K562 (cell line): Measurements from ENCODE around the gene STXBP4. TPM values are rescaled to one million over a fixed set of nuclear protein-coding genes. Genes with fewer than 3 reads are reported as not detected.

Source experiments
- ATAC-seq: fragments of 200-7000 bp; cut with Tn5 transposase; 3 replicates; pipeline ENCODE4 v1.9.1; 2020; ENCODE audit warnings: moderate library complexity
- BruUV-seq: library from RNA; stranded (reverse); fragments of 400-500 nt; replicated peaks from 2 replicates; lab custom pipeline; 2021; lab: Mats Ljungman, UMichigan
- CTCF ChIA-PET: fragments of 300-600 bp; formaldehyde crosslinking; extraction: SDS; loops from one replicate; lab custom pipeline; 2021; ENCODE audit warnings: low intra/inter-chr PET ratio; lab: Yijun Ruan, JAX
- POLR2A ChIA-PET: fragments of 300-600, 350-650 bp; sonication (Branson Sonifier 250); formaldehyde crosslinking; extraction: SDS; loops from one replicate; lab custom pipeline; 2021; ENCODE audit warnings: antibody characterized with exemption, inconsistent platforms; lab: Yijun Ruan, JAX
- DNase-seq, 4 experiments: peaks; one replicate each; pipeline versions ENCODE4 v3.0.0 to v3.0.0-alpha.2; 2011 to 2018; ENCODE audit warnings: low spot score in 3 of 4, mixed read lengths in 3 of 4; ENCODE audit errors: extremely low read depth in 1 of 4
- FAIRE-seq: peaks from 2 replicates; lab custom pipeline; 2011; peaks lifted over from hg19 to GRCh38; lab: Jason Lieb, UNC
- H2AFZ ChIP-seq: 2 replicates; pipeline ENCODE4 v1.6.0; 2011; ENCODE audit warnings: low read depth, low read length, control low read depth, inconsistent platforms
- H3K27ac ChIP-seq: fragments of 200-600 bp; 3 replicates; pipeline ENCODE4 v1.8.0; 2011; ENCODE audit warnings: low read depth, mild to moderate bottlenecking, control low read depth, inconsistent platforms, low read length, moderate library complexity, mixed read lengths; ENCODE audit errors: extremely low read depth
- H3K27me3 ChIP-seq, 2 experiments: fragments of 300-600 bp in 1 of 2; 2 replicates in 1 of 2; 3 replicates in 1 of 2; pipeline versions ENCODE4 v1.6.0 to v1.8.0; 2011; ENCODE audit warnings: inconsistent platforms in 2 of 2, low read length in 2 of 2, mild to moderate bottlenecking in 1 of 2, mixed read lengths in 1 of 2, moderate library complexity in 1 of 2; ENCODE audit not compliant: control insufficient read depth in 2 of 2, insufficient read depth in 2 of 2
- H3K36me3 ChIP-seq: fragments of 300-600 bp; 3 replicates; pipeline ENCODE4 v1.8.0; 2011; ENCODE audit warnings: mild to moderate bottlenecking, low read length, inconsistent platforms; ENCODE audit not compliant: control insufficient read depth, insufficient read depth
- H3K4me1 ChIP-seq, 2 experiments: fragments of 200-600 bp in 1 of 2; replicated peaks in 1 of 2; 2 replicates in 1 of 2; 3 replicates in 1 of 2; pipeline versions ENCODE4 v1.5.1 to v1.8.0; 2011; ENCODE audit warnings: inconsistent platforms in 2 of 2, low read length in 2 of 2, mild to moderate bottlenecking in 1 of 2, mixed read lengths in 1 of 2, moderate library complexity in 1 of 2; ENCODE audit not compliant: control insufficient read depth in 2 of 2, insufficient read depth in 2 of 2
- H3K4me2 ChIP-seq: 2 replicates; pipeline ENCODE4 v1.6.1; 2011; ENCODE audit warnings: low read length, control low read depth, inconsistent platforms, mixed read lengths; ENCODE audit not compliant: insufficient read depth
- H3K4me3 ChIP-seq: fragments of 200-600 bp; sonication (generic), shearing (Covaris generic); 2 replicates; pipeline ENCODE4 v1.5.1; 2016; ENCODE audit warnings: control low read depth, inconsistent platforms
- H3K79me2 ChIP-seq: fragments of 200-600 bp; 3 replicates; pipeline ENCODE4 v1.8.0; 2011; ENCODE audit warnings: low read length, inconsistent platforms; ENCODE audit not compliant: control insufficient read depth, insufficient read depth
- H3K9ac ChIP-seq, 2 experiments: 2 replicates each; pipeline versions ENCODE4 v1.6.0 to v1.6.1; 2011; ENCODE audit warnings: low read depth in 2 of 2, low read length in 2 of 2, control low read depth in 1 of 2, inconsistent platforms in 1 of 2, mild to moderate bottlenecking in 1 of 2, mixed read lengths in 1 of 2; ENCODE audit not compliant: insufficient read depth in 1 of 2
- H3K9me1 ChIP-seq: one replicate; pipeline ENCODE4 v1.6.0; 2011; ENCODE audit warnings: inconsistent platforms, mild to moderate bottlenecking, low read length, moderate library complexity; ENCODE audit not compliant: control insufficient read depth, insufficient read depth
- H3K9me3 ChIP-seq: replicated peaks from 2 replicates; pipeline ENCODE4 v1.5.1; 2011; ENCODE audit warnings: low read depth, low read length, inconsistent platforms; ENCODE audit not compliant: control insufficient read depth, insufficient read depth
- H4K20me1 ChIP-seq: replicated peaks from 2 replicates; pipeline ENCODE4 v1.6.1; 2011; ENCODE audit warnings: low read length, inconsistent platforms, mixed read lengths; ENCODE audit not compliant: control insufficient read depth, insufficient read depth
- BACH1 ChIP-seq: fragments of 200-800 bp; sonication (Bioruptor generic); IDR thresholded peaks from 2 replicates; pipeline ENCODE4 v1.6.1; 2016; ENCODE audit warnings: missing genetic modification characterization, missing compliant biosample characterization
- CBX5 ChIP-seq: IDR thresholded peaks from 2 replicates; pipeline ENCODE4 v1.6.1; 2014; ENCODE audit warnings: low read depth, borderline replicate concordance
- EWSR1 ChIP-seq: fragments of 450-650 bp; IDR thresholded peaks from 2 replicates; pipeline ENCODE4 v1.6.1; 2018; ENCODE audit warnings: borderline replicate concordance, mild to moderate bottlenecking, low read depth, moderate library complexity; ENCODE audit not compliant: partially characterized antibody
- KDM2B ChIP-seq: fragments of 250-450 bp; sonication (Bioruptor Pico); IDR thresholded peaks from 2 replicates; pipeline ENCODE4 v1.8.0; 2021; ENCODE audit warnings: mild to moderate bottlenecking, moderate library complexity
- MCM7 ChIP-seq, 2 experiments: fragments of 450-650 bp; IDR thresholded peaks; 2 replicates each; pipeline ENCODE4 v1.6.1; 2016 to 2018
- NFXL1 ChIP-seq: fragments of 450-650 bp; formaldehyde crosslinking; IDR thresholded peaks from 2 replicates; pipeline ENCODE4 v1.4.0; 2021; ENCODE audit warnings: mild to moderate bottlenecking
- PPARD ChIP-seq: fragments of 250-450 bp; sonication (Bioruptor Pico); IDR thresholded peaks from 2 replicates; pipeline ENCODE4 v1.8.0; 2022; ENCODE audit warnings: inconsistent platforms, mild to moderate bottlenecking, moderate library complexity
- RBM14 ChIP-seq: fragments of 200-400 bp; formaldehyde crosslinking; IDR thresholded peaks from 2 replicates; pipeline ENCODE4 v1.6.1; 2018; ENCODE audit warnings: low read depth, mild to moderate bottlenecking, low read length, moderate library complexity, borderline replicate concordance; ENCODE audit not compliant: insufficient read depth
- RBM39 ChIP-seq: fragments of 200-400 bp; formaldehyde crosslinking; optimal IDR thresholded peaks from 2 replicates; pipeline ENCODE3; 2018; ENCODE audit warnings: low read depth, low read length
- RUNX1 ChIP-seq: sonication (generic); IDR thresholded peaks from 2 replicates; pipeline ENCODE4 v1.6.1; 2016; ENCODE audit warnings: antibody characterized with exemption, low read depth
- SMARCB1 ChIP-seq: IDR thresholded peaks from 2 replicates; pipeline ENCODE4 v1.6.1; 2011; ENCODE audit warnings: improper control_type of control experiment, low read depth; ENCODE audit not compliant: insufficient read length
- SMARCE1 ChIP-seq: fragments of 450-650 bp; IDR thresholded peaks from 2 replicates; pipeline ENCODE4 v1.7.1; 2016; ENCODE audit warnings: mild to moderate bottlenecking
- TCF7L2 ChIP-seq: fragments of 150-350 bp; IDR thresholded peaks from 2 replicates; pipeline ENCODE4 v1.6.1; 2016; ENCODE audit warnings: low read depth, mild to moderate bottlenecking, low read length, moderate library complexity
- TFE3 ChIP-seq: fragments of 450-650 bp; formaldehyde crosslinking; IDR thresholded peaks from 2 replicates; pipeline ENCODE4 v1.4.0; 2020; ENCODE audit warnings: mild to moderate bottlenecking, mixed read lengths
- USF1 ChIP-seq: sonication (generic); formaldehyde crosslinking; IDR thresholded peaks from 2 replicates; pipeline ENCODE4 v1.9.0; 2022; ENCODE audit warnings: mild to moderate bottlenecking, missing genetic modification reagents
- ZNF12 ChIP-seq: sonication (generic); formaldehyde crosslinking; IDR thresholded peaks from 2 replicates; pipeline ENCODE4 v1.4.0; 2020; ENCODE audit warnings: mild to moderate bottlenecking, missing genetic modification reagents
- ZNF175 ChIP-seq: fragments of 200-800 bp; sonication (Bioruptor generic); IDR thresholded peaks from 2 replicates; pipeline ENCODE4 v1.6.1; 2016; ENCODE audit warnings: low read depth, mild to moderate bottlenecking, missing genetic modification characterization, missing compliant biosample characterization
- WGBS: fragments of 100-300 bp; shearing (Covaris generic); methylation state at CpG from one replicate; pipeline ENCODE4 v1.1.6; 2016; ENCODE audit warnings: low coverage, mixed read lengths; ENCODE audit not compliant: insufficient coverage; ENCODE audit errors: missing lambda C conversion rate; 5-methylcytosine and 5-hydroxymethylcytosine counted together
- in situ Hi-C: fragments of 300-500 bp; cut with MboI; formaldehyde crosslinking; loops from 4 replicates; pipeline ENCODE4 v1.15.0; 2018; ENCODE audit warnings: inconsistent platforms, mixed read lengths
- intact Hi-C: fragments of 100-400 bp; cut with micrococcal nuclease; formaldehyde crosslinking; loops from 2 replicates; pipeline ENCODE4 v1.14.2; 2022
- polyA plus RNA-seq, 8 experiments: library from polyadenylated mRNA; depleted of rRNA in 4 of 8; stranded (reverse) in 5 of 8; unstranded in 3 of 8; fragments of >200 nt; fragmentation: Nextera tagmentation in 2 of 8; fragmentation: Illumina TruSeq in 1 of 8; extraction: Ambion mirVana in 2 of 8; extraction: Trizol in 1 of 8; gene quantifications; 2 replicates each; pipeline versions ENCODE4 v1.2.1 to v1.2.3, GENCODE V29; 2011 to 2014; ENCODE audit warnings: inconsistent platforms in 1 of 8, missing spikeins in 1 of 8
- total RNA-seq, 7 experiments: library from RNA; depleted of rRNA in 6 of 7; stranded (reverse); fragments of >200 nt in 6 of 7; fragmentation: Illumina TruSeq in 2 of 7; extraction: Trizol in 2 of 7; gene quantifications; 2 replicates each; pipeline versions ENCODE4 v1.2.1 to v1.2.3, GENCODE V29; 2011 to 2021; ENCODE audit warnings: low replicate concordance in 1 of 7

The STXBP4 gene
- total and polyA plus RNA-seq, 9 of the 15 experiments (the other 6 are each of a cell fraction or from before 2014, with no cell fraction given), result 11.6 to 23.2 (median 18.5) TPM

GRCh38 chr17:55117164-55117563 lies 148.6 kb downstream of the STXBP4 start:
- no peaks in the 10 kb centered on the region for H3K9me3 ChIP-seq
- in situ Hi-C loops (no loop called here), intact Hi-C loops (no loop called here)
- H3K4me3 ChIP-seq, result no peak overlapping the region
- no peak overlapping the region for H3K4me2 ChIP-seq
- no peak for DNase-seq
- H3K36me3 ChIP-seq, result no peaks in the 10 kb centered on the region
- H4K20me1 ChIP-seq, result no peaks in the 10 kb centered on the region
- H3K4me1 ChIP-seq, result no peaks in the 10 kb centered on the region
- no peaks in the 10 kb centered on the region for H3K79me2 ChIP-seq
- FAIRE-seq, result no peak
- CTCF ChIA-PET, result no interaction called here
- H3K27ac ChIP-seq, result no peak overlapping the region
- TF ChIP-seq TFE3 (0 out of 2 replicates have a peak, but pooled peaks have one; percentile 23), MCM7 (IDR thresholded peaks at IDR 0.05) (no peak), RBM14 (no peak)
- no TSS peak for BruUV-seq
- no peak overlapping the region for H3K9ac ChIP-seq
- POLR2A ChIA-PET, result interaction anchor here (1.2 kb wide), 1 partner anchor 18 kb away, joined by 4 read pairs; no protein-coding TSS in a partner anchor
- WGBS, result 58% methylated on average over 3 of the region's 3 CpGs
- no peak for ATAC-seq
- no peak overlapping the region for H2AFZ ChIP-seq
- H3K9me1 ChIP-seq, result no peaks in the 10 kb centered on the region
- H3K27me3 ChIP-seq, result no peaks in the 10 kb centered on the region

- CTCF ChIA-PET, result no interaction called here
- Histone ChIP-seq H4K20me1 (no peaks in the 10 kb centered on the region), H3K9me3 (no peaks in the 10 kb centered on the region), H3K36me3 (no peaks in the 10 kb centered on the region), H3K4me3 (no peak overlapping the region), H2AFZ (no peak overlapping the region), H3K27me3 (no peaks in the 10 kb centered on the region), H3K9ac (no peak overlapping the region), H3K4me2 (no peak overlapping the region), H3K27ac (no peak overlapping the region), H3K9me1 (no peaks in the 10 kb centered on the region), H3K4me1 (no peaks in the 10 kb centered on the region), H3K79me2 (no peaks in the 10 kb centered on the region)
- FAIRE-seq (no peak), DNase-seq (no peak), ATAC-seq (no peak)
- intact Hi-C loops, result no loop called here
- no TSS peak for BruUV-seq
- POLR2A ChIA-PET, result no interaction called here
- in situ Hi-C loops, result no loop called here
- TF ChIP-seq RUNX1 (no peak), TCF7L2 (no peak), KDM2B (CRISPR knock-in tag) (no peak), PPARD (CRISPR knock-in tag) (no peak), ZNF12 (CRISPR knock-in tag) (no peak), SMARCB1 (no peak), BACH1 (tag) (no peak), NFXL1 (CRISPR knock-in tag) (no peak), CBX5 (no peak), SMARCE1 (no peak), EWSR1 (no peak), USF1 (CRISPR knock-in tag) (no peak), ZNF175 (CRISPR knock-in tag) (no peak), RBM39 (no peak)
Measured at GRCh38 chr17:55120651-55121050, 152.1 kb downstream of the STXBP4 start.
